Activated T-helper 17 cell treated with anti-CD3 and anti-CD28 coated beads, Interleukin-2, amount 50 U/mL, for 72 hours (primary cell): ENCODE results near the gene CNST. TPM values are rescaled to one million over a fixed set of nuclear protein-coding genes. Genes with fewer than 3 reads are reported as not detected.
A peak's percentile ranks its signal among the peaks of the same experiment; 100 is the strongest.
"Not testable (repeated sequence)": the region's sequence is repeated elsewhere in the genome, so short reads cannot be mapped to it uniquely, and the experiment has no call there.

ENCODE experiments used
- ATAC-seq: fragments of 150-1000 bp; cut with Tn5 transposase; replicated peaks from 2 replicates; pipeline ENCODE4 v1.10.0; 2021; ENCODE audit warnings: mild to moderate bottlenecking, moderate library complexity
- H3K27ac Mint-ChIP-seq: one replicate; pipeline ENCODE4 v1.8.0; 2022; ENCODE audit warnings: mixed read lengths
- H3K27me3 Mint-ChIP-seq: one replicate; pipeline ENCODE4 v1.8.0; 2022; ENCODE audit warnings: mixed read lengths
- H3K36me3 Mint-ChIP-seq: one replicate; pipeline ENCODE4 v1.8.0; 2022; ENCODE audit warnings: low read depth, mild to moderate bottlenecking, mixed read lengths
- H3K4me1 Mint-ChIP-seq: one replicate; pipeline ENCODE4 v1.8.0; 2022; ENCODE audit warnings: mixed read lengths
- H3K4me3 Mint-ChIP-seq: one replicate; pipeline ENCODE4 v1.8.0; 2022; ENCODE audit warnings: mild to moderate bottlenecking, mixed read lengths
- H3K9me3 Mint-ChIP-seq: one replicate; pipeline ENCODE4 v1.8.0; 2022; ENCODE audit warnings: mixed read lengths
- total RNA-seq, 2 donors: library from RNA; stranded (reverse); gene quantifications; one replicate each; pipeline ENCODE4 v1.2.3, GENCODE V29; 2022

The CNST gene
- total RNA-seq, 2 donors from 2014 or later, result 33.6 to 36.4 TPM

GRCh38 chr1:246569248-246570238 lies 3.3 kb downstream of the CNST start:
- Mint-ChIP-seq H3K36me3 (peaks cover 41% of the 10 kb centered on the region), H3K27me3 (no peaks in the 10 kb centered on the region), H3K9me3 (no peaks in the 10 kb centered on the region), H3K27ac (peak overlapping the region; percentile 94), H3K4me1 (peaks cover 27% of the 10 kb centered on the region), H3K4me3 (peak overlapping the region; percentile 84)
- peak; percentile 67 for ATAC-seq

GRCh38 chr1:246571309-246571708 lies 5.1 kb downstream of the CNST start:
- H3K9me3 Mint-ChIP-seq, ATAC-seq, H3K27me3 Mint-ChIP-seq: not testable (repeated sequence)
- peak overlapping the region; percentile 94 for H3K27ac Mint-ChIP-seq
- H3K4me1 Mint-ChIP-seq, result peaks cover 28% of the 10 kb centered on the region
- peaks cover 35% of the 10 kb centered on the region for H3K36me3 Mint-ChIP-seq
- H3K4me3 Mint-ChIP-seq, result peak overlapping the region; percentile 84

GRCh38 chr1:246571953-246572352 lies 5.7 kb downstream of the CNST start:
- no peak overlapping the region for H3K27ac Mint-ChIP-seq
- H3K4me3 Mint-ChIP-seq, result peak overlapping the region; percentile 84
- no peak for ATAC-seq
- peaks cover 35% of the 10 kb centered on the region for H3K36me3 Mint-ChIP-seq
- no peaks in the 10 kb centered on the region for H3K27me3 Mint-ChIP-seq
- peaks cover 29% of the 10 kb centered on the region for H3K4me1 Mint-ChIP-seq
- H3K9me3 Mint-ChIP-seq, result no peaks in the 10 kb centered on the region

- Mint-ChIP-seq H3K27me3 (no peaks in the 10 kb centered on the region), H3K4me3 (peak overlapping the region; percentile 54), H3K27ac (no peak overlapping the region)
Measured at GRCh38 chr1:246572785-246573184, 6.5 kb downstream of the CNST start.

GRCh38 chr1:246573491-246573890 lies 7.2 kb downstream of the CNST start:
- peaks cover 39% of the 10 kb centered on the region for H3K36me3 Mint-ChIP-seq
- H3K27me3 Mint-ChIP-seq, result no peaks in the 10 kb centered on the region
- peak overlapping the region; percentile 54 for H3K4me3 Mint-ChIP-seq
- H3K27ac Mint-ChIP-seq, result no peak overlapping the region
- H3K9me3 Mint-ChIP-seq, result no peaks in the 10 kb centered on the region
- H3K4me1 Mint-ChIP-seq, result peaks cover 40% of the 10 kb centered on the region
- no peak for ATAC-seq

More at GRCh38 chr1:246572785-246573184, 6.5 kb downstream of the CNST start:
- Mint-ChIP-seq H3K36me3 (peaks cover 34% of the 10 kb centered on the region), H3K4me1 (peaks cover 37% of the 10 kb centered on the region), H3K9me3 (no peaks in the 10 kb centered on the region)
- no peak for ATAC-seq

- peaks cover 32% of the 10 kb centered on the region for H3K36me3 Mint-ChIP-seq
- ATAC-seq, result no peak
- H3K9me3 Mint-ChIP-seq, result no peaks in the 10 kb centered on the region
- H3K27me3 Mint-ChIP-seq, result no peaks in the 10 kb centered on the region
- H3K27ac Mint-ChIP-seq, result peak overlapping the region; percentile 66
- peaks cover 26% of the 10 kb centered on the region for H3K4me1 Mint-ChIP-seq
- H3K4me3 Mint-ChIP-seq, result peak overlapping the region; percentile 60
Measured at GRCh38 chr1:246576709-246577032, 10.4 kb downstream of the CNST start.

- peak; percentile 67 for ATAC-seq
- H3K4me3 Mint-ChIP-seq, result peak overlapping the region; percentile 60
- H3K9me3 Mint-ChIP-seq, result no peaks in the 10 kb centered on the region
Measured at GRCh38 chr1:246577082-246577719, 10.9 kb downstream of the CNST start.

GRCh38 chr1:246577720-246578106 lies 11.5 kb downstream of the CNST start:
- peak overlapping the region; percentile 66 for H3K27ac Mint-ChIP-seq
- H3K27me3 Mint-ChIP-seq, result no peaks in the 10 kb centered on the region
- peaks cover 42% of the 10 kb centered on the region for H3K36me3 Mint-ChIP-seq
- peak overlapping the region; percentile 60 for H3K4me3 Mint-ChIP-seq
- no peaks in the 10 kb centered on the region for H3K9me3 Mint-ChIP-seq
- no peak for ATAC-seq
- H3K4me1 Mint-ChIP-seq, result peaks cover 31% of the 10 kb centered on the region

More at GRCh38 chr1:246577082-246577719, 10.9 kb downstream of the CNST start:
- H3K27ac Mint-ChIP-seq, result peak overlapping the region; percentile 66
- peaks cover 37% of the 10 kb centered on the region for H3K36me3 Mint-ChIP-seq
- H3K27me3 Mint-ChIP-seq, result no peaks in the 10 kb centered on the region
- H3K4me1 Mint-ChIP-seq, result peaks cover 26% of the 10 kb centered on the region

- Mint-ChIP-seq H3K4me3 (no peak overlapping the region), H3K27ac (no peak overlapping the region), H3K36me3 (peaks cover 63% of the 10 kb centered on the region), H3K27me3 (no peaks in the 10 kb centered on the region), H3K9me3 (no peaks in the 10 kb centered on the region), H3K4me1 (peaks cover 42% of the 10 kb centered on the region)
- ATAC-seq, result no peak
Measured at GRCh38 chr1:246579818-246580217, 13.6 kb downstream of the CNST start.

GRCh38 chr1:246580497-246581370 lies 14.5 kb downstream of the CNST start:
- no peaks in the 10 kb centered on the region for H3K9me3 Mint-ChIP-seq
- H3K27me3 Mint-ChIP-seq, result no peaks in the 10 kb centered on the region
- H3K36me3 Mint-ChIP-seq, result peaks cover 59% of the 10 kb centered on the region
- no peak for ATAC-seq
- H3K4me3 Mint-ChIP-seq, result no peak overlapping the region
- H3K27ac Mint-ChIP-seq, result no peak overlapping the region
- peaks cover 38% of the 10 kb centered on the region for H3K4me1 Mint-ChIP-seq

GRCh38 chr1:246582301-246583055 lies 16.2 kb downstream of the CNST start:
- no peak for ATAC-seq
- H3K9me3 Mint-ChIP-seq, result no peaks in the 10 kb centered on the region
- H3K4me3 Mint-ChIP-seq, result no peak overlapping the region
- peaks cover 52% of the 10 kb centered on the region for H3K36me3 Mint-ChIP-seq
- H3K4me1 Mint-ChIP-seq, result peaks cover 31% of the 10 kb centered on the region
- H3K27ac Mint-ChIP-seq, result peak overlapping the region; percentile 66
- H3K27me3 Mint-ChIP-seq, result no peaks in the 10 kb centered on the region

- H3K36me3 Mint-ChIP-seq, result peaks cover 47% of the 10 kb centered on the region
- H3K9me3 Mint-ChIP-seq, result no peaks in the 10 kb centered on the region
- H3K4me3 Mint-ChIP-seq, result no peak overlapping the region
- H3K27ac Mint-ChIP-seq, result peak overlapping the region; percentile 66
- H3K4me1 Mint-ChIP-seq, result peaks cover 26% of the 10 kb centered on the region
- no peak for ATAC-seq
- H3K27me3 Mint-ChIP-seq, result no peaks in the 10 kb centered on the region
Measured at GRCh38 chr1:246583056-246583440, 16.8 kb downstream of the CNST start.

GRCh38 chr1:246583448-246584185 lies 17.4 kb downstream of the CNST start:
- Mint-ChIP-seq H3K27me3 (no peaks in the 10 kb centered on the region), H3K4me1 (peaks cover 26% of the 10 kb centered on the region), H3K4me3 (no peak overlapping the region), H3K36me3 (peaks cover 42% of the 10 kb centered on the region), H3K27ac (peak overlapping the region; percentile 66), H3K9me3 (no peaks in the 10 kb centered on the region)
- no peak for ATAC-seq
